Measurements from ENCODE around the gene MTF2.

Gene MTF2

GRCh38 chr1:93124556-93125355 lies 45.7 kb downstream of the MTF2 start:
- intact Hi-C loops (cut with DNase I; ENCODE audit: low total_unique reads), result no loop called here
- Histone ChIP-seq H3K9me3 (no peaks in the 10 kb centered on the region), H3K4me3 (no peak overlapping the region), H3K4me1 (no peaks in the 10 kb centered on the region), H3K27me3 (no peaks in the 10 kb centered on the region), H3K36me3 (peaks cover under 1 to 19% (median 10%) of the 10 kb centered on the region in 3 donors), H3K27ac (no peak overlapping the region)
- no peak for TF ChIP-seq CTCF (IDR thresholded peaks at IDR 0.05)
- DNase-seq, result no peak

GRCh38 chr1:93129507-93130099 lies 50.5 kb downstream of the MTF2 start:
- Histone ChIP-seq H3K27ac (no peak overlapping the region), H3K4me3 (no peak overlapping the region), H3K4me1 (no peaks in the 10 kb centered on the region), H3K9me3 (no peaks in the 10 kb centered on the region), H3K27me3 (no peaks in the 10 kb centered on the region), H3K36me3 (peaks cover 10 to 17% (median 11%) of the 10 kb centered on the region in 3 donors)
- no peak for TF ChIP-seq CTCF (IDR thresholded peaks at IDR 0.05)
- DNase-seq, result no peak
- intact Hi-C loops (cut with DNase I; ENCODE audit: low total_unique reads), result no loop called here

GRCh38 chr1:93132638-93133037 lies 53.6 kb downstream of the MTF2 start:
- Histone ChIP-seq H3K4me3 (no peak overlapping the region), H3K27me3 (no peaks in the 10 kb centered on the region), H3K27ac (no peak overlapping the region), H3K9me3 (no peaks in the 10 kb centered on the region), H3K4me1 (no peaks in the 10 kb centered on the region), H3K36me3 (peaks cover 20 to 38% (median 26%) of the 10 kb centered on the region in 3 donors)
- TF ChIP-seq CTCF (IDR thresholded peaks at IDR 0.05), result no peak
- intact Hi-C loops (cut with DNase I; ENCODE audit: low total_unique reads), result no loop called here
- DNase-seq, result no peak

- no peak overlapping the region for H3K27ac ChIP-seq
- no peaks in the 10 kb centered on the region for H3K9me3 ChIP-seq
- TF ChIP-seq CTCF (IDR thresholded peaks at IDR 0.05), result no peak
- H3K4me1 ChIP-seq, result no peaks in the 10 kb centered on the region
- H3K4me3 ChIP-seq, result no peak overlapping the region
- intact Hi-C loops (cut with DNase I; ENCODE audit: low total_unique reads), result no loop called here
- DNase-seq, result no peak
- H3K36me3 ChIP-seq, result peaks cover 15 to 49% (median 27%) of the 10 kb centered on the region in 3 donors
- H3K27me3 ChIP-seq, result no peaks in the 10 kb centered on the region
Observed at GRCh38 chr1:93136445-93136844, 57.4 kb downstream of the MTF2 start.

GRCh38 chr1:93137604-93138292 lies 58.7 kb downstream of the MTF2 start:
- no peak for DNase-seq
- no peak for TF ChIP-seq CTCF (IDR thresholded peaks at IDR 0.05)
- Histone ChIP-seq H3K4me3 (no peak overlapping the region), H3K27me3 (no peaks in the 10 kb centered on the region), H3K9me3 (no peaks in the 10 kb centered on the region), H3K27ac (no peak overlapping the region), H3K4me1 (peaks cover 0 to 3% (median 0%) of the 10 kb centered on the region in 4 donors), H3K36me3 (peaks cover 15 to 49% (median 27%) of the 10 kb centered on the region in 3 donors)
- intact Hi-C loops (cut with DNase I; ENCODE audit: low total_unique reads), result no loop called here

Data from tibial artery (tissue), 4 donors.